ENCODE data around the gene ELMO1. TPM values are rescaled to one million over a fixed set of nuclear protein-coding genes. Genes with fewer than 3 reads are reported as not detected.

Gene ELMO1
- total RNA-seq, 2 donors from 2014 or later = 10.9 to 56.0 TPM

GRCh38 chr7:36868727-36869411 lies 579.8 kb downstream of the ELMO1 start:
- Histone ChIP-seq H3K27me3 (no peaks in the 10 kb centered on the region), H3K4me1 (no peaks in the 10 kb centered on the region), H3K36me3 (replicated peaks in 1 of 2; ENCODE audit: insufficient read depth in 1 of 2, low read depth in 2 of 2) (no peaks in the 10 kb centered on the region), H3K4me3 (no peak overlapping the region), H3K9me3 (no peaks in the 10 kb centered on the region), H3K27ac (no peak overlapping the region)
- intact Hi-C loops (cut with DNase I) = no loop called here
- ATAC-seq (no peak), DNase-seq (no peak)
- WGBS, 2 donors = 92 to 94% methylated on average over 7 of the region's 7 CpGs
- no peak for TF ChIP-seq POLR2A (IDR thresholded peaks at IDR 0.05)
- no peak for TF ChIP-seq CTCF (IDR thresholded peaks at IDR 0.05)

- DNase-seq (no peak), ATAC-seq (no peak)
- no peaks in the 10 kb centered on the region for H3K9me3 ChIP-seq
- H3K27ac ChIP-seq = no peak overlapping the region
- no peaks in the 10 kb centered on the region for H3K36me3 ChIP-seq (replicated peaks in 1 of 2; ENCODE audit: insufficient read depth in 1 of 2, low read depth in 2 of 2)
- no peak for TF ChIP-seq POLR2A (IDR thresholded peaks at IDR 0.05)
- TF ChIP-seq CTCF (IDR thresholded peaks at IDR 0.05) = no peak
- no peaks in the 10 kb centered on the region for H3K27me3 ChIP-seq
- no peaks in the 10 kb centered on the region for H3K4me1 ChIP-seq
- WGBS, 2 donors = 81 to 85% methylated on average over 3 of the region's 3 CpGs
- H3K4me3 ChIP-seq = no peak overlapping the region
- intact Hi-C loops (cut with DNase I) = no loop called here
Measured at GRCh38 chr7:36865019-36865418, 583.6 kb downstream of the ELMO1 start.

GRCh38 chr7:36863901-36864701 lies 584.6 kb downstream of the ELMO1 start:
- Histone ChIP-seq H3K4me1 (no peaks in the 10 kb centered on the region), H3K9me3 (no peaks in the 10 kb centered on the region), H3K4me3 (no peak overlapping the region), H3K27me3 (no peaks in the 10 kb centered on the region), H3K27ac (no peak overlapping the region), H3K36me3 (replicated peaks in 1 of 2; ENCODE audit: insufficient read depth in 1 of 2, low read depth in 2 of 2) (no peaks in the 10 kb centered on the region)
- intact Hi-C loops (cut with DNase I) = no loop called here
- TF ChIP-seq POLR2A (IDR thresholded peaks at IDR 0.05) (no peak), CTCF (IDR thresholded peaks at IDR 0.05) (no peak)
- 69 to 70% methylated on average over 10 of the region's 10 CpGs for WGBS, 2 donors
- DNase-seq = peak in 1 of 4 donors; percentile 6
- no peak for ATAC-seq

- Histone ChIP-seq H3K4me3 (no peak overlapping the region), H3K9me3 (no peaks in the 10 kb centered on the region), H3K27me3 (no peaks in the 10 kb centered on the region), H3K36me3 (replicated peaks in 1 of 2; ENCODE audit: insufficient read depth in 1 of 2, low read depth in 2 of 2) (no peaks in the 10 kb centered on the region), H3K4me1 (no peaks in the 10 kb centered on the region), H3K27ac (no peak overlapping the region)
- 72 to 80% methylated on average over 4 of the region's 4 CpGs for WGBS, 2 donors
- intact Hi-C loops (cut with DNase I) = no loop called here
- ATAC-seq (no peak), DNase-seq (no peak)
- no peak for TF ChIP-seq POLR2A (IDR thresholded peaks at IDR 0.05)
- TF ChIP-seq CTCF (IDR thresholded peaks at IDR 0.05) = no peak
Measured at GRCh38 chr7:36862771-36863261, 585.8 kb downstream of the ELMO1 start.

Data from body of pancreas (tissue), 4 donors.